ENCODE results near the gene PDGFRB. TPM values are rescaled to one million over a fixed set of nuclear protein-coding genes. Genes with fewer than 3 reads are reported as not detected.

The PDGFRB gene
- total and polyA plus RNA-seq, 4 donors, result 33.6 to 215 (median 78.3) TPM

GRCh38 chr5:150172145-150172544, 16.5 kb upstream of the PDGFRB start:
- no peaks in the 10 kb centered on the region for H3K36me3 ChIP-seq (ENCODE audit: control insufficient read depth in 4 of 4, insufficient read depth in 4 of 4, low read length in 4 of 4)
- DNase-seq (peak in 2 of 3 donors; percentile 68 to 73), ATAC-seq (ENCODE audit: insufficient read depth, low FRiP score) (no peak)
- H3K9ac ChIP-seq (ENCODE audit: insufficient read depth in 1 of 2, low read length in 2 of 2), result no peak overlapping the region
- no peak for TF ChIP-seq CTCF (IDR thresholded peaks at IDR 0.05; ENCODE audit: control extremely low read depth, extremely low read depth)
- peaks cover 0 to 44% (median 10%) of the 10 kb centered on the region in 5 donors for H3K4me1 ChIP-seq (ENCODE audit: control insufficient read depth in 5 of 5, insufficient read depth in 5 of 5, low read length in 5 of 5)
- no peak overlapping the region for H3K4me3 ChIP-seq
- WGBS, 2 donors, result 64 to 84% methylated on average over 1 of the region's 1 CpG
- peaks cover 0 to 3% (median 0%) of the 10 kb centered on the region in 3 donors for H3K27me3 ChIP-seq (ENCODE audit: control insufficient read depth in 3 of 3, insufficient read depth in 3 of 3, low read length in 2 of 3)
- H3K27ac ChIP-seq (ENCODE audit: low read depth in 1 of 2, low read length in 1 of 2), result no peak overlapping the region
- H3K9me3 ChIP-seq (ENCODE audit: control insufficient read depth in 4 of 4, insufficient read depth in 3 of 4, low read length in 3 of 4), result no peaks in the 10 kb centered on the region

GRCh38 chr5:150168864-150169263, 13.2 kb upstream of the PDGFRB start:
- WGBS, 2 donors, result 42 to 45% methylated on average over 3 of the region's 3 CpGs
- Histone ChIP-seq H3K27ac (ENCODE audit: low read depth in 1 of 2, low read length in 1 of 2) (no peak overlapping the region), H3K9ac (ENCODE audit: insufficient read depth in 1 of 2, low read length in 2 of 2) (no peak overlapping the region), H3K4me1 (ENCODE audit: control insufficient read depth in 5 of 5, insufficient read depth in 5 of 5, low read length in 5 of 5) (peaks cover 0 to 28% (median 10%) of the 10 kb centered on the region in 5 donors), H3K27me3 (ENCODE audit: control insufficient read depth in 3 of 3, insufficient read depth in 3 of 3, low read length in 2 of 3) (peaks cover 0 to 3% (median 0%) of the 10 kb centered on the region in 3 donors), H3K9me3 (ENCODE audit: control insufficient read depth in 4 of 4, insufficient read depth in 3 of 4, low read length in 3 of 4) (no peaks in the 10 kb centered on the region), H3K4me3 (no peak overlapping the region), H3K36me3 (ENCODE audit: control insufficient read depth in 4 of 4, insufficient read depth in 4 of 4, low read length in 4 of 4) (no peaks in the 10 kb centered on the region)
- TF ChIP-seq CTCF (IDR thresholded peaks at IDR 0.05; ENCODE audit: control extremely low read depth, extremely low read depth), result no peak
- DNase-seq, result no peak
- no peak for ATAC-seq (ENCODE audit: insufficient read depth, low FRiP score)

GRCh38 chr5:150167908-150168307, 12.3 kb upstream of the PDGFRB start:
- peaks cover 0 to 3% (median 0%) of the 10 kb centered on the region in 3 donors for H3K27me3 ChIP-seq (ENCODE audit: control insufficient read depth in 3 of 3, insufficient read depth in 3 of 3, low read length in 2 of 3)
- H3K4me3 ChIP-seq, result no peak overlapping the region
- WGBS, 2 donors, result 90 to 91% methylated on average over 14 of the region's 14 CpGs
- no peak for ATAC-seq (ENCODE audit: insufficient read depth, low FRiP score)
- no peaks in the 10 kb centered on the region for H3K36me3 ChIP-seq (ENCODE audit: control insufficient read depth in 4 of 4, insufficient read depth in 4 of 4, low read length in 4 of 4)
- H3K9me3 ChIP-seq (ENCODE audit: control insufficient read depth in 4 of 4, insufficient read depth in 3 of 4, low read length in 3 of 4), result no peaks in the 10 kb centered on the region
- H3K9ac ChIP-seq (ENCODE audit: insufficient read depth in 1 of 2, low read length in 2 of 2), result no peak overlapping the region
- no peak for TF ChIP-seq CTCF (IDR thresholded peaks at IDR 0.05; ENCODE audit: control extremely low read depth, extremely low read depth)
- no peak overlapping the region for H3K27ac ChIP-seq (ENCODE audit: low read depth in 1 of 2, low read length in 1 of 2)
- DNase-seq, result no peak
- H3K4me1 ChIP-seq (ENCODE audit: control insufficient read depth in 5 of 5, insufficient read depth in 5 of 5, low read length in 5 of 5), result peaks cover 0 to 28% (median 19%) of the 10 kb centered on the region in 5 donors

GRCh38 chr5:150167512-150167850, 11.8 kb upstream of the PDGFRB start:
- H3K27me3 ChIP-seq (ENCODE audit: control insufficient read depth in 3 of 3, insufficient read depth in 3 of 3, low read length in 2 of 3), result peaks cover 0 to 3% (median 0%) of the 10 kb centered on the region in 3 donors
- 42 to 66% methylated on average over 15 of the region's 15 CpGs for WGBS, 2 donors
- no peak overlapping the region for H3K4me3 ChIP-seq
- no peak for TF ChIP-seq CTCF (IDR thresholded peaks at IDR 0.05; ENCODE audit: control extremely low read depth, extremely low read depth)
- peaks cover 0 to 25% (median 18%) of the 10 kb centered on the region in 5 donors for H3K4me1 ChIP-seq (ENCODE audit: control insufficient read depth in 5 of 5, insufficient read depth in 5 of 5, low read length in 5 of 5)
- H3K36me3 ChIP-seq (ENCODE audit: control insufficient read depth in 4 of 4, insufficient read depth in 4 of 4, low read length in 4 of 4), result no peaks in the 10 kb centered on the region
- no peak overlapping the region for H3K9ac ChIP-seq (ENCODE audit: insufficient read depth in 1 of 2, low read length in 2 of 2)
- DNase-seq (no peak), ATAC-seq (ENCODE audit: insufficient read depth, low FRiP score) (no peak)
- H3K27ac ChIP-seq (ENCODE audit: low read depth in 1 of 2, low read length in 1 of 2), result no peak overlapping the region
- no peaks in the 10 kb centered on the region for H3K9me3 ChIP-seq (ENCODE audit: control insufficient read depth in 4 of 4, insufficient read depth in 3 of 4, low read length in 3 of 4)

Data from lung (tissue), 12 donors.